ACHN (cell line): ENCODE measurements around the gene SPATS2L.

ENCODE experiments used
- DNase-seq: peaks from one replicate; pipeline ENCODE4 v3.0.0-alpha.2; 2015
- in situ Hi-C: cut with HindIII; loops from 2 replicates; pipeline ENCODE4 v1.10.0; 2017; ENCODE audit warnings: low sequenced_read_pairs, low pct_ligation_motif_present, low pct_unique_long_range_greater_than_20kb

Gene SPATS2L

DNA sequence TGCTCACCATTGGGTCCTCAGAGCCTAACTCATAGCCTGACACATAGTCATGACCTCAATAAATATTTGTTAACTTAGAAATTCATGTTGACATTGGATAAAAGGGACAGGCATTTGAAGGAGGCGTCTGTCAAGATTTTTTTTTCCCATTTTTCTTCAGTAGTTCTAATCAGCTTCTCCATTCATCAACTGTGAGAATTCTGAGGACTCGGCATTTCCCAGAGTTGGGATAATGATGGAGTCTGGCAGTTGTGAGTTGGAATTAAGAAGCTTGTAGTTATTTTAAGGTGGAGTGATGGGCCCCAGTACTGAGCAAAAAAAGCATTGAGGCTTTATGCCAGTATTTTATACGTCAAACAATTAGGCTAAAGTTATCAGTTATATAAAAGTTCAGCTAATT, 4.6 kb downstream of the SPATS2L start:
- no peak for DNase-seq

DNA sequence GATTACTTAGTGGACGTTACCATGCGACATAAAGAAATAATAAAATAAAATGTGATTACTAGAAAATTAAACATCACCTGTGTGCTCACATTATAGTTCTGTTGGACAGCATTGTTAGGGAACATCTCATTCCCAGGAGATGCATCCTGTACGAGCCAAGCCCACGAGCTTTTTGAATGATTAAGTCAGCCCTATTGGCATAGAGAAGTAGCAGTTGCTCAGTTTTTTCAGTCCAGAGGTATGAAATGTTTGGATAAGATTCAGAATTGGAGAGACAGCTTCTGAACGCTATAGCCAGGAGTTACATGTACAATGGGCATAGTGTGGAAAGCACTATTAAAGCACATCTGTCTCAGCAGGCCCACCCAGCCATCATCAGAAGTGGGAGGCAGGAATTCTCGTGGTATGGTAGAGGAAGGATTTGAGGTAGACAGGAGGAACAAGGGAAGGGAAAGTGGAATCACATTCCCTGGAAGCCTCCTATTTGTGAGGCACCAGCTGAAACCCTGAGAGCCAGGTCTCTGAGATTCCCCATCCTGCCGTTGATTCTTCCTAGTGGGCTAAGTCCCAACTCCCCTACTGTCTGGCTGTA, 8.6 kb downstream of the SPATS2L start:
- DNase-seq, result no peak
- in situ Hi-C loops, result no loop called here

More for the DNA sequence above, 4.6 kb downstream of the SPATS2L start:
- in situ Hi-C loops, result no loop called here

DNA sequence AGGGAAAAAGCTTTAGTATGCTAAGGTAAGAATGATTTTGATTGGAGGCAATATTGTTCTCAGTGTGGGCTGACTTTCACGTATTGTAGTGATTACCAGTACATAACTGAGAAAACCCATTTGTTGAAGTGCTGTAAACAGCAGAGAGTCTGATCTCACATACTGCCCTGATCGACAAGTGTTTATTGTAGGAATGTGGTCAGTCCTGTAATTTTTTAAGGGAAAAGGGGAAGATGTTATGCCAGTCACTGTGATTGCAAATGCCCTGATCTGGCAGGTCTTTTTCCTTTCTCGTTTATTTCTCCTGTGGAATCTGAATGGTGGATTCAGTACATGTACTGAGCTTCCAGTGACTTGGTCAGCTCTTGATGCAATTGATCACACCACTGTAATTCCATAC, 11.5 kb downstream of the SPATS2L start:
- DNase-seq, result no peak
- in situ Hi-C loops, result no loop called here

DNA sequence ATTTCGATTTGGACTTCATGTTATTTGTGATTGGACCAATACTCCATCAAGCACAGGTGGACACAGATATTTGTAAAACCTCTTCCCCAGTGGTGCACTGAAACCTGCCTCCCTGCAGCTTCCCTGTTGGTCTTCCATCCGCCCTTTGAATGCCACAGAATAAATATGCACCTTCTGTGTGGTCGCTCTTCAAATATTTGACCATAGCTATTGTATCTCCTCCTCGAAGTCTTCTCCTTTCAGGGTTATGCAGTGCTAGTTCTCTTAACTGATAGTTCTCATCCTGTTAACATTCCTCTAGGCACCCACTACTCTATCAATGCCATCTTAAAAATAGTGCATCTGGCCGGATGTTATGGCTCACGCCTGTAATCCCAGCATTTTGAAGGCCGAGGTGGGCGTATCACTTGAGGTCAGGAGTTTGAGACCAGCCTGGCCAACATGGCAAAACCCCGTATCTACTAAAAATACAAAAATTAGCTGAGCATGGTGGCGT, 12.5 kb downstream of the SPATS2L start:
- no peak for DNase-seq
- in situ Hi-C loops, result no loop called here

DNA sequence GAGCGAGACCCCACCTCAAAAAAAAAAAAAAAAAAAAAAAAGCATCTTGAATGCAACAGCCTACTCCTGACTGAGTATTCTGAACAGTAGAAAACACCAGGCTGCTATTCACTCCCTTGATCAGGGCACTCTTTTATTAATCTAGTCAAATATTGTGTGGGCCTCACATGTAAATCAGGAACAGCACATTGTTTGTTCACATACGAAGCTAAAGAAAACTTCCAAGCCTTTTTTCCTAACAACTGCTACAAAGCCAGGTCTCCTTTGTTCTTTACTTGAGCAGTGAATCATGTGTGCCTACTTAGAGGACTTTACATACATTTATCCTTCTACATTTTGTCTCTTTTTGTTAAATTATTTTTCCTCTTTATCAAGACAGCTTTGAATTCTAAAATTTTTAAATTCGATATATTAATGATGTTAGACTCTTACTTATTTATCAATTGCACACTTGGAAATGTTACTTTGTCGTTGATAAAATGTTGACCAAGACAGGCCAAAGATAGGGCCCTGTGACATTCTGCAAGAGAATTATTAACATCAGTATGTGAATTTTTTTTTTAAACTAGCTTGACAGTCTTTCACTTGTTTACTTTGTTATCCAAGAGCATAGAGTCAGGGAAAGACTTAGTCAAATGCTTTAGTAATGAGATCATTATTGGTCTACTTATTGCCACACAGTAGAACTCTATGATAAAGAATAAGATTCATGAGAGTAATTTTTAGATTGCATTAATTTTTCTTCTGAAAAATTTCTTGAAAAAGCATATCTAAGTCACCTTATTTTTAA, 13.2 kb downstream of the SPATS2L start:
- peak; percentile 69 for DNase-seq
- in situ Hi-C loops, result no loop called here

DNA sequence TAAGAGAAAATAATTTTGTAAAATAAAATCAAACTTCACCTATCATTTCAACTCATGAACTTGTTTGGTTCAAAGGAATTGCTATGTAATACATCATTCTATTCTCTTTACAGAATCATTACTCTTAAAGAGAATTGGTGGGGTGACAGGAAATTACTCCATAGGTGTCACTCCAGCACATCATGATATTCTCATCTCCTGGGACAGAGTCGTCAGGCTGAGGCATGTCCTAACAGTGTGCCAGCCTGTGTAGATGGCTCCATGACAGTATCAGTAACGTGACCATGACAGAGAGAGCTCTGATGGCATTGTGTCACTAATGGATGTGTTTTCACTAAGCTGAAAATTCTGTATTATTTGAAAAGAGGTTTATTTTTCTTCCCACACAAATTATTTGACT, 13.9 kb downstream of the SPATS2L start:
- DNase-seq, result no peak

DNA sequence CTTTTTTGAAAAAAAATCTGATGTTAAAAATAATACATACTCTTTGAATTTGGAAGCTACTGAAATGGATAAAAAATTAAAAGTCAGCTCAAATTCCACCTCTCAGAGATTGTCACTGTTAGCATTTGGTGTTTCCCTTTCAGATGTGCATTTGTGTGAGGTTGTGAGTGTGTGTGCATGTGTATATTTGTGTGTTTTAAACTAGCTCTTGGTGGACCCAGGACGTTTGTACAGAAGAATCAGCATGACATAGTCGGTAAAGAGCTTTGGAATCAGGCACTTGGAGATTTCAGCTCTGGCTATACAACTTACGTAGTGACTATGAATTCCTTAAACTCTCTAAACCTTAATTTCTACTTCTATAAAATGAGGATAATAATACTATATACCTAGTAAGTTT, 14.5 kb downstream of the SPATS2L start:
- no peak for DNase-seq
- in situ Hi-C loops, result no loop called here

More for the DNA sequence above, 13.9 kb downstream of the SPATS2L start:
- in situ Hi-C loops, result no loop called here

DNA sequence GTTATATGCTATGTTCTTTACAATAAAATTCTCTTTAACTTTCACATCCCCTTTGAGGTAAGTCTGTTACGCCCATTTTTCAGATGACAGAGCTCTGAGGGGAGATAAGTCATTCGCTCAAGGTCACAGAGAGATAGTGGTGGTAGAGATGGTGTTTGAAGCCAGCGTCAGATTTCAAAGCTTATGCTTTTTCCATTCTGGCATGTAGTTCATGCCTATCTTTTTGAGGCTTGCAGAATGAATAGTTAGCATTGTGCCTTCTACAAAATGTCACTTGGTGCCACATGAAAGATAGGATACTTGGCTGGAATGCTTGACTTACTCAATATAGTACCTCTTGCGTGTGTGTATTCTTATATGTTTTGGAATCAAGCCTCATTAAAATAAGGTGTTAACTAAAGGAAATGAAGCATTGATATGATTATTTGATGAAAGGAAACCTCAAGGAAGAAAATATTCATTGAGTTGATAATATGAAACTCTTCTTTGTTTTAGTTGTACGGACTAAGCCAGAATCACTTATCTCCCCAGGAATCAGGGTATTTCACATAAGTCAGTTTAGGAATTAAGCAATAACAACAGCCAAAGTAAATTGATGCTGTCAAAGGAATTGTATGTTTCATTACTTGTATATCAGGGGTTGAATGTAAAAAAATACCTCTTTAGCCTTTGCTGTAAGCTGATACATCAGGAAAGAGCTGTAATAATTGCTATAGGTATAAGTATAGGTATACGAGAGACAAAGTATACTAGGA, 15.5 kb downstream of the SPATS2L start:
- in situ Hi-C loops, result no loop called here
- DNase-seq, result no peak

DNA sequence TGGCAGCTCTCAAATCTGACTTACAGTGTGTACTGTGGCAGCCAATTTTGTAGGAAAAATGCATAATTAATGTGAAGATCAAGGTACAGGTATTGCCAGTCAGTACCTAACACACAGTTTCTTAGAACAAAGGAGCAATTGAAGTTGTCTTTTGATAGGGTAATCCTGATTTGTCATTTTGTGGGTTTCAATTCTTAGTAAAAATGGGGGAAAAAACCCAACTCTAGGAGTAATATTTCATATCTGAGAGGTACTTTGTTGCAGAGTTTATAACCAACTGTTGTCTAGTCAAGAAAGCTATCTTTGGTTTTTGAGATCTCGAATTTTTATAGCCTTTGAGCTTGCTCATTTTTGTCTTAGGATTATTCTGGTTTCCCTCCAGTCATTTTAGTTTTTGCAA, 16.1 kb downstream of the SPATS2L start:
- DNase-seq, result no peak
- in situ Hi-C loops, result no loop called here

DNA sequence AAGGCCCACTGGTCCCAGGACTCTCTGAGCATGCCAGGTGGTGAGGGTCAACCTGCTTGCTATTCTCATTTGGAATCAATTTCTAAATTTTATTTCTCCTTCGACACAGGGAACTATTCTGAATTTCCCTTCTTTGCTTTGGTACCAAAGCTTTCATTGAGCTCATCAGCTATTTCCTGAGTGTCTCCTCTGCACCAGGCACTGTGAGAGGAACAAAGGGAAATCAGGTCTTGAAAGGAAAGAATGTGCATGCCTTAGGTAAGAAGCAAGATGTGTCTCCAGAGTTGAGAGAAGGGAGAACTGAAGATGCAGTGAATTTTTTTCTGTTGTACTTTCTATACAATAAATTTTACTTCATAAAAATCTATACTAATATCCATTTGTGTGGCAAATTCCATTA, 17.9 kb downstream of the SPATS2L start:
- in situ Hi-C loops, result no loop called here
- no peak for DNase-seq

DNA sequence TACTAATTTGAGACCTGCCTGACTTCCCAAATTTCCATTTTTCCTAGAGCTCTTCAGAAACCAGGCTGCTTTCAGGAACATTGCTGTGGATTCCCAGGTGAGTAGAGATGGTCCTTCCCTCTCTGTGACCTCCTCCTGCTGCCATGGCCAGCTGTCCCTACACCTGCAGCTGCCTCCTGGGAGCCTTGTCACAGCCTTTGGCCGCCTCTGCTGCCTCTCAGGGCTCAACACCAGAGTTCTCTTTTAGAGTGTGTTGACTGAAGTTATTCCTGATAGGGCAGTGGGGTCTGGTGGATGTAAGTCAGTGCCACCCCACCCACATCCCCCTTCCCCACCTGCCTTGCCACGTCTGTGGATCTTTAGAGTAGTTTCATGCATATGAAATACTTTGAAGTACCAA, 22.9 kb downstream of the SPATS2L start:
- in situ Hi-C loops, result no loop called here

DNA sequence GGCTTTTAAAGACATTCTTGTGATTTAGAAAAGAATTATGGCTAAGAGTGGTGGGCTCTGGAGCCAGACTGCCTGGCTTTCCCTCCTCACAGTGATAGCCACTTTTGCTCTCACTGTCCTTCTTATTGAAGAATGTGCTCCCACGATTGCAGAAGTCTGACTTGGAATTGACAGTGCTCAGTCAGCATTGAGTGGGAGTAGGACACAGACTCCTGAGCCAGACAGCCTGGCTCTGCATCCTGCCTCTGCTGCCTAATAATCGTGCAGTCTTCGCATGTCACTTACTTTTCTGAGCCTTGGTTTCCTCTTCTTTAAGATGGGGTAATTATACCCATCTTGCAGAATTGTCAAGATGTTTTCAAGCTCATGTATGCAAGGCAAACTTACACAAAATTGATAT, 23.3 kb downstream of the SPATS2L start:
- DNase-seq, result no peak
- in situ Hi-C loops, result no loop called here

More for the DNA sequence above, 22.9 kb downstream of the SPATS2L start:
- DNase-seq, result no peak

DNA sequence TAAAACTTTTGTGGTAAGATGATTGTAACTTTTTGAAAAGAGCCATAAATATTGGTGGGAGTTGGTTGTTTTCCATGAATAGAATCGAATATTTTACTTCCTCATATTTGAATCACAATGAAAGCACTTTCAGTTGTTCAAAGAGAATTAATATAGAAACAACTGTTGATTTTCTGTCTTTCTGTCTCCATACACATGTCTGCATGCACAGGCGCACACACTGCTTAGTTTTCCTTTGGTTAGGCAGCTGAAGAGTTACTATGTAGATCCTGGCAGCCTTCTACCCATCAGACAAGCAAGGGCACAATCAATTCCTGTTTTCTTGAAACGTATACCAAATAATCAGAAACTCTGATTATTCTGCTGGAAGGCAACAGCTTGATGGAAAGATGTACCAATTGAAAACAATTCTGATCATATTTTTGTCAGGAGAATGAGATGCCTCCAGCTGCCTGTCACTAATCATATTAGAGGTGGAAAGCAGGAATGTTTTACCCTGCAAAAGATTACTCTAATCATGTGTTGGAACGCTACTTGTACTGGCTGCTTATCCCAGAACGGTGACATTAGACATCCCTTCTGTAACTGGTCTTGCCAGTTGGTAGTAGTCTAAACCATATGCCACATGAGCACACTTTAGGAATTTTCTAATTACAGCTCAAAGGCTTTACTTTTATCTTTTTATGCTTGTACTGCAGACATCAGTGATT, 24.0 kb downstream of the SPATS2L start:
- DNase-seq, result no peak
- in situ Hi-C loops, result no loop called here

DNA sequence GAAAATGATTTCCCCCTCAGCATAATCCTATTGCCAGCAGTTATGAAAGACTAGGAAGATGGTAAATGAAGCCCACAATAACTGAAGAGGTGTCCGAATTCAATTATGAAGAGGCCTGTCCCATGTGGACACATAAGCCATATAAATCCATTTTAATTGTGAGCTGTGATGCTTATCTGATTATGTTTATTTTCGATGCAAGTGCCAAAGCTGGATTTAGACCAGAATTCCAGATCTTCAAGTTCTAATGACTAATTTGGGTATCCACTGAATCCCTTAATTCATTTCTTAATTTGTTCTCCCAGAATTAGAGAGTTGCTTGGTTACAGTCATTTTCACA, 24.5 kb downstream of the SPATS2L start:
- no peak for DNase-seq
- in situ Hi-C loops, result no loop called here

DNA sequence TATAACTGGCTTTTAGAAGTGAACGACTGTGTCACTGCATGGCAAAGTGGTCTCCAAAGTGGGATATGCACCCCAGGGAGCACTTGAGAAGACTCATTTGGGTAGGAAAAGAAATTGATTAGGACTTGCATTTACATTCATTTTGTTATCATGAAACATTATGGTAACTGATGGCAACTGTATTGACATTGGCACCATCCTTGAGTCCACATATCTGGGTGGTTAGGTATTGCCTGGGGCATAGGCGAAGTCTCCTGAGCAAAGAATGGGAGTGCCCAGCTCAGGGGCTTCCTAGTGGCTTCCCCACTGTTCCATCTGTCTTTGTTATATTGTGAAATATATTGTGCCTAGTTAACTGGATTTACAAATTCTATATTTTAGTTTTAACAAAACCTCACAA, 29.2 kb downstream of the SPATS2L start:
- in situ Hi-C loops, result no loop called here
- no peak for DNase-seq

DNA sequence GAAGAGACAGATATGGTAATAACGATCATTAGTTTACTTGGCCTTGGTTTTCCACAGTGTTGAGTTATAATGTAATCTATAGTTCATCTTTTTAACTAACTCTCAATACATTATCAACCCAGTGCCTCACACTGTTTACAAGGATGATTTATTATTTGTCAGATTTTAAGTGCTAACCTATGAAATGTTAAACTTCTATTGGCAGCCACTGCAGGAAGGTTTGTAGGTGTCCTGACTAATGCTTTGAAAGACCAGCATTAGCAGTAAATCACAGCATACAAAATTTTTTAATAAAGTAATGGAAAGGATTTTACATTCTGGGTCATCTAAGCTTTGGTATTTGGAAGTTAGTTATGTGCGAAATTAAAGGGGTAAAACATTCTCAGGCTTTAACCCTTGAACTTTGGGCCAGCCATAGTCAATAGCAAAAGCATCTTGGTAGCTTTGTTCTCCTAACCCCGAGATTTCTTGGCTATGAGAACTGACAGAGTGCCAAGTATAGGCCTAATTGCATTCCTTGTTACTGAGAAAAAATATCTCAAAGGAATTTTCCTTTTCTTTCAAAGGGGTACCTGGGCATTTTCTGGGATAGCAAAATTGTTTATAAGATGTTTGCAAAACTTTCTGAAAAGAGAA, 30.6 kb downstream of the SPATS2L start:
- in situ Hi-C loops, result no loop called here
- no peak for DNase-seq

DNA sequence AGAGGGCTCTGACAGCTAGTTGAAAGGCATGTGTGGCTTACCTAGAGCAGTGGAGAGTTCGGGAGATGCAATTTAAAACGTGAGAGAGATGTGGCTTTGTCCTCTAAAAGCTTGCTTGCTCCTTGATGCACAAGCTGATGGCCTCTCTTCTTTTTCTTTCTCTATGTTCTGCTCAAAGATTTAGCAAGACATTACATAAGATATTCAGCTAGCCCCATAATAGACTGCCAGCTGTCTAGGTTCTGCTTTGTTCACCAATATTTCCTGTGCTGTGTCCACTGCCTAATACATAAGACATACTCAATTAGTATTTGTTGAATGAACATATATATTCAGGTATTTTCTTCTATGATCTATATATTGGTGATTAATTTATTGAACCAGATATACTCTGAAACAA, 31.1 kb downstream of the SPATS2L start:
- in situ Hi-C loops, result no loop called here

DNA sequence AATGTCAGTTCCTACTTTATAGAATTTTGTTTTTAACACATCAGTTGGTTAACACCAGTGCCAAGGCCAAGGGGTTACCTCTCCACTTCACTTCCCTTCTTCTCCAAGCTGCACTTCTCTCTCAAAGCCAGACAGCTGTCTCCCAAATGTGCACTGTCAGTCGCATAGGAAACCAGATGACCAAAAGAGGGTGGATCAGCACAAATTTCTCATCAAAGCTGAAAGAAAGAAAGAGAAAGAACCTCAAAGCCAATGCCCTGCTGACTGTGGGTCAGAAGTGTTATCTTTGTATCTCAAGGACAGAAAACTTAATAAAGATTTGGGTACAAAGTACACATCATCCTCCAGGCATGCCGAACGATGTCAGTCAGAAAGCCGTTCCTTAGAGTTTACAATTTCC, 32.2 kb downstream of the SPATS2L start:
- in situ Hi-C loops, result no loop called here
- no peak for DNase-seq

More for the DNA sequence above, 31.1 kb downstream of the SPATS2L start:
- DNase-seq, result no peak
